GM12874 (cell line): Measurements from ENCODE around the gene SLC35G3.

ENCODE experiments used
- CTCF ChIP-seq: IDR thresholded peaks from 2 replicates; pipeline ENCODE4 v1.5.1; 2011; ENCODE audit warnings: low read depth, mild to moderate bottlenecking, control low read depth, low read length, moderate library complexity; ENCODE audit not compliant: insufficient read depth

The SLC35G3 gene

GRCh38 chr17:35238821-35239220, 44.6 kb upstream of the SLC35G3 start:
- TF ChIP-seq CTCF, result no peak

GRCh38 chr17:35236821-35237220, 42.6 kb upstream of the SLC35G3 start:
- no peak for TF ChIP-seq CTCF

DNA sequence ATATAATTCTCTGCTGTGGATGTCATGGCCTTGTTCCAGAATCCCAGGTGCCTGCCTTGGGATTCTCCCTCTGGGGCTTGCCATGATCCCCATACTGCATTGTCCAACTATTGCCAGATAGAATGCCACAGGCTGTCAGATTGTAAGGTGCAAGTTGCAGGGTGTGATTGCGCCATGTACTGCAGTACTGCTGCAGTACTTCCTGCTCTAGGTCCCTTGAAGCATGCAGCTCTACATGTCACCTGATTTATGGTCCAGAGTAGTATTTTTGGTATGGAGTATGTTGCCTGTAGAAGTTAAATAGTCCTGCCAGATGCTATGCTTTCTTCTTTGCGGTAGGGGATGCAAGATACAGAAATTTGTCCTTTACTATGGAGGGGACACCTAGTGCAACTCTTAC, 41.7 kb upstream of the SLC35G3 start:
- no peak for TF ChIP-seq CTCF

DNA sequence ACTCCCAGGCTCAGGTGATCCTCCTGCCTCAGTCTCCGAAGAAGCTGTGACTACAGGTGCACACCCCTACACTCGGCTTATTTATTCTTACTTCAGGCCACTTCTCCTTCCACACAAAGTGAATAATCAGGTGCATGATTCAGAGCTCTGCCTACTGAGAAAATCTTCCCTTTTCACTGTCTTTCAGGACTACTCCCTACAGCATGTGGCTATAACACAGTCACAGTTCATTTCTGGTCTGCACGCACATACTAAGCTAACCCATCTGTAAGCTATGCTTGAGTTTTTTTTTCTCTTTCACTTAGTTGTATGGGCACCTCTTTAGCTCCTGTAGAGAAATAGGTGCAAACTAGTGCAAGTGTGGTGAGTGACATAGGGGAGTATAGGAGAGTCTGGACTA, 41.1 kb upstream of the SLC35G3 start:
- TF ChIP-seq CTCF, result no peak

DNA sequence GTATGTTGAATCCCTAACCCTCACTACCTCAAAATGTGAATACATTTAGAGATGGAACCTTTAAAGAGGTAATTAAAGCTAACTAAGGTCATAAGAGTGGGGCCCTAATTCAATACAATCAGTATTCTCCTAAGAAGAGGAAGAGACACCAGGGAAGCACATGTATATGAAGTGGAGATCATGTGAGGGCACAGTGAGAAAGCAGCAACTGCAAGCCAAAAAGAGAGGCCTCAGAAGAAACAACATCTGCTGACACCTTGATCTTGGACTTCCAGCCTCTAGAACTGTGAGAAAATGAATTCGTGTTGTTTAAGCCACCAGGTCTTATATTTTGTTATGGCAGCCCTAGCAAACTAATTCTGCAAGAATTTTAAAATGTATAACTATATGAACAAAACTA, 35.4 kb upstream of the SLC35G3 start:
- TF ChIP-seq CTCF, result no peak

DNA sequence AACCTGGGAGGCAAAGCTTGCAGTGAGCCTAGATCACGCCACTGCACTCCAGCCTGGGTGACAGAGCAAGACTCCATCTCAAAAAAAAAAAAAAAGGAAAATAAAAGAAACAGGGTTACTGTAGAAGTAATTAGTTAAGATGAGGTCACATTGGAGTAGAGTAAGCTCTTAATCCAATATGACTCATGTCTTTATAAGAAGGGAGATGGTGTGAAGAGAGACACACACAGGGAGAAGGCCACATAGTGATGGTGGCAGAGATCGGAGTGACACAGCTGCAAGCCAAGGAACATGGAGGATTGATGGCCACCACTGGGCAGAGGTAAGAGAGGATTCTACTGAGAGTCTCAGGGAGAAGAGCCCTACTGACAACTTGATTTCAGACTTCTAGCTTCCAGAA, 33.4 kb upstream of the SLC35G3 start:
- TF ChIP-seq CTCF, result no peak

GRCh38 chr17:35224436-35224835, 30.2 kb upstream of the SLC35G3 start:
- TF ChIP-seq CTCF, result no peak

GRCh38 chr17:35222452-35222851, 28.3 kb upstream of the SLC35G3 start:
- no peak for TF ChIP-seq CTCF
